Hematopoietic multipotent progenitor cell treated with erythropoietin and hydrocortisone succinate and interleukin-3 and kit ligand, for 4 days (in vitro differentiated cells): Measurements from ENCODE around the gene FAM53A.
"Not testable (repeated sequence)": the region's sequence is repeated elsewhere in the genome, so short reads cannot be mapped to it uniquely, and the experiment has no call there.

Experiments
- DNase-seq: peaks from one replicate; pipeline ENCODE4 v3.0.0-alpha.2; 2015

The FAM53A gene

GRCh38 chr4:1658146-1658545 lies 26.0 kb downstream of the FAM53A start:
- no peak for DNase-seq

- no peak for DNase-seq
These were observed 27.1 kb downstream of the FAM53A start for GRCh38 chr4:1656986-1657385.

GRCh38 chr4:1656132-1656531 lies 28.0 kb downstream of the FAM53A start:
- DNase-seq, result no peak

GRCh38 chr4:1655676-1656075 lies 28.4 kb downstream of the FAM53A start:
- DNase-seq, result no peak

- no peak for DNase-seq
These were observed 29.0 kb downstream of the FAM53A start for GRCh38 chr4:1655081-1655480.

GRCh38 chr4:1654216-1654955 lies 29.7 kb downstream of the FAM53A start:
- no peak for DNase-seq

GRCh38 chr4:1653776-1654175 lies 30.3 kb downstream of the FAM53A start:
- DNase-seq, result no peak

GRCh38 chr4:1652088-1652487 lies 32.0 kb downstream of the FAM53A start:
- no peak for DNase-seq

- DNase-seq, result no peak
These were observed 32.5 kb downstream of the FAM53A start for GRCh38 chr4:1651609-1652008.

- no peak for DNase-seq
These were observed 35.2 kb downstream of the FAM53A start for GRCh38 chr4:1648962-1649361.

- no peak for DNase-seq
These were observed 36.7 kb downstream of the FAM53A start for GRCh38 chr4:1647432-1647831.

GRCh38 chr4:1646690-1647089 lies 37.4 kb downstream of the FAM53A start:
- DNase-seq, result no peak

- DNase-seq, result no peak
These were observed 39.0 kb downstream of the FAM53A start for GRCh38 chr4:1644891-1645657.

- DNase-seq, result no peak
These were observed 40.0 kb downstream of the FAM53A start for GRCh38 chr4:1643971-1644735.

- no peak for DNase-seq
These were observed 41.7 kb downstream of the FAM53A start for GRCh38 chr4:1642196-1642951.

GRCh38 chr4:1641671-1642070 lies 42.4 kb downstream of the FAM53A start:
- no peak for DNase-seq

- not testable (repeated sequence) for DNase-seq
These were observed 43.2 kb downstream of the FAM53A start for GRCh38 chr4:1640716-1641503.

GRCh38 chr4:1640190-1640589 lies 43.9 kb downstream of the FAM53A start:
- no peak for DNase-seq

GRCh38 chr4:1639299-1639868 lies 44.7 kb downstream of the FAM53A start:
- no peak for DNase-seq

GRCh38 chr4:1638873-1639272 lies 45.2 kb downstream of the FAM53A start:
- DNase-seq, result no peak

- no peak for DNase-seq
These were observed 45.9 kb downstream of the FAM53A start for GRCh38 chr4:1638272-1638598.
